ENCODE results near the gene ARHGDIA.
A peak's percentile ranks its signal among the peaks of the same experiment; 100 is the strongest.

The ARHGDIA gene

DNA sequence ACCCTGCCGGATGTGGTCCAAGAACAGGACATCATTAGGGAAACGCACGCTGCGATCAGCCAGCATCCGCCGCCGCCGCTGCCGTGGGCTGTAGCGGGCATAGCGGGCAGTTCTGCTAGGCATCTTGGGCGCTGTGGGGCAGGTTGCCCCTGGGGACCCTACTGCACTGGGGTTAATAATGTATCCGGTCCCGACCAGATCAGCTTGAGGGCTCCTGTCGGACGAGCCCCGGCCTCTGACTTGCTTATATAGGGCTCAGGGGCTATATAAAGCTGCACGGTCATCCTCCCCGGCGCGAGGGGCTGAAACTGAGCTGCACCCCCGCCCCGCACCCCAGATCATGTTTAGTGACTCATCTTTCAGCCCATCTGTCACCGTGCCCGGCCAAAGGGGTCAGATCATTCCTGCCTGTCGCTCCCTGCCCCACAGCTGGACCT lies 36.3 kb downstream of the ARHGDIA start, which contains the start of gene PPP1R27:
TSS of gene PPP1R27 (minus strand) at position 220 of the 437 bp plus-strand sequence. CDS start at position 123, 97 bp downstream.
- peaks cover 6% of the 10 kb centered on the region for H3K4me1 ChIP-seq
- no peaks in the 10 kb centered on the region for H3K9me3 ChIP-seq (ENCODE audit: control insufficient read depth, low read length)
- peak within 1 kb of the TSS; percentile 96 for H3K4me3 ChIP-seq (ENCODE audit: low read depth, low read length)
- H3K27ac ChIP-seq: peak within 1 kb of the TSS; percentile 82
- TF ChIP-seq, protein P1, sequence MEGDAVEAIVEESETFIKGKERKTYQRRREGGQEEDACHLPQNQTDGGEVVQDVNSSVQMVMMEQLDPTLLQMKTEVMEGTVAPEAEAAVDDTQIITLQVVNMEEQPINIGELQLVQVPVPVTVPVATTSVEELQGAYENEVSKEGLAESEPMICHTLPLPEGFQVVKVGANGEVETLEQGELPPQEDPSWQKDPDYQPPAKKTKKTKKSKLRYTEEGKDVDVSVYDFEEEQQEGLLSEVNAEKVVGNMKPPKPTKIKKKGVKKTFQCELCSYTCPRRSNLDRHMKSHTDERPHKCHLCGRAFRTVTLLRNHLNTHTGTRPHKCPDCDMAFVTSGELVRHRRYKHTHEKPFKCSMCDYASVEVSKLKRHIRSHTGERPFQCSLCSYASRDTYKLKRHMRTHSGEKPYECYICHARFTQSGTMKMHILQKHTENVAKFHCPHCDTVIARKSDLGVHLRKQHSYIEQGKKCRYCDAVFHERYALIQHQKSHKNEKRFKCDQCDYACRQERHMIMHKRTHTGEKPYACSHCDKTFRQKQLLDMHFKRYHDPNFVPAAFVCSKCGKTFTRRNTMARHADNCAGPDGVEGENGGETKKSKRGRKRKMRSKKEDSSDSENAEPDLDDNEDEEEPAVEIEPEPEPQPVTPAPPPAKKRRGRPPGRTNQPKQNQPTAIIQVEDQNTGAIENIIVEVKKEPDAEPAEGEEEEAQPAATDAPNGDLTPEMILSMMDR (IDR thresholded peaks at IDR 0.05): no peak
- H3K4me2 ChIP-seq (ENCODE audit: low read length): peak within 1 kb of the TSS; percentile 79
- no peak within 1 kb of the TSS for H2AFZ ChIP-seq
- H3K36me3 ChIP-seq (ENCODE audit: control insufficient read depth, insufficient read depth, low read length): no peaks in the 10 kb centered on the region
- no peak within 1 kb of the TSS for H3K9ac ChIP-seq
- no peaks in the 10 kb centered on the region for H3K27me3 ChIP-seq (ENCODE audit: control insufficient read depth, insufficient read depth, low read length)
- H3K79me2 ChIP-seq: peaks cover 8% of the 10 kb centered on the region

DNA sequence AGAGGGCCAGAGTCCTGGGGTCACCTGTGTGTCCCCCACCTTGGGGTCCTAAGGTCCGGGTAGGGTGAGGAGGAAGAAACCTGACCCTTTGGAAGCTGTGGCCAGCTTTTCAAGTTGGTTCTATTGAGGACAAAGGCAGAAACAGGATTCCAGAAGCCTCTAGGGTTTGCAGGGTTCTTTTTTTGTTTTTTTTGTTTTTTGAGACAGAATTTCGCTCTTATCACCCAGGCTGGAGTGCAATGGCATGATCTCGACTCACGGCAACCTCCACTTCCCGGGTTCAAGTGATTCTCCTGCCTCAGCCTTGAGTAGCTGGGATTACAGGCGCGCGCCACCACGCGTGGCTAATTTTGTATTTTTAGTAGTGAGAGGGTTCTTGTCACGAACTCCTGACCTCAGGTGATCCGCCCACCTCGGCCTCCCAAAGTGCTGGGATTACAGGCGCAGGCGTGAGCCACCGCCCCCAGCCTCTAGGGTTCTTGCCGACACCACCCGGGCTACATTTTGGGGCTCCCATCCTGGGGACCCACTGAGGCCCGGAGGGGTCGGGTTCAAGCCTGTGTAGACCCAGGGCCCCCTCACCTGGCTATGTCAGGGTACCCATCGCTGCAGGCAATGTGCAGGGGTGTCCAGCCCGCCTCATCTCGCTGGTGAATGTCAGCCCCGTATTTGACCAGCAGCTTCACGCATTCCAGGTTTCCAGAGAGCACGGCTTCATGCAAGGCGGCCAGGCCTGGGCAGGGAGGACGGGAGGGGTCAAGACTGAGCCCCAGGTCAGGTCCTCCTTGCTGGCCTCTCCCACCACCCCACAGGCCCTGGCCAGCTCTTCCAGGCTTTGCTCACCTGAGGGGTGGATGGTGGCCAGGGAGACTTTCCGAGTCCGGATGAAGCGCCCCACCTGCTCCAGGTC lies 37.0 kb downstream of the ARHGDIA start:
- Histone ChIP-seq H3K27me3 (ENCODE audit: control insufficient read depth, insufficient read depth, low read length) (no peaks in the 10 kb centered on the region), H3K4me3 (ENCODE audit: low read depth, low read length) (peak overlapping the region; percentile 96), H3K4me1 (peaks cover 6% of the 10 kb centered on the region), H3K36me3 (ENCODE audit: control insufficient read depth, insufficient read depth, low read length) (no peaks in the 10 kb centered on the region), H3K27ac (peak overlapping the region; percentile 82), H3K4me2 (ENCODE audit: low read length) (peak overlapping the region; percentile 79), H3K9ac (no peak overlapping the region), H3K79me2 (peaks cover 14% of the 10 kb centered on the region), H3K9me3 (ENCODE audit: control insufficient read depth, low read length) (no peaks in the 10 kb centered on the region), H2AFZ (peak overlapping the region; percentile 87)
- TF ChIP-seq, protein P1 (IDR thresholded peaks at IDR 0.05): no peak

DNA sequence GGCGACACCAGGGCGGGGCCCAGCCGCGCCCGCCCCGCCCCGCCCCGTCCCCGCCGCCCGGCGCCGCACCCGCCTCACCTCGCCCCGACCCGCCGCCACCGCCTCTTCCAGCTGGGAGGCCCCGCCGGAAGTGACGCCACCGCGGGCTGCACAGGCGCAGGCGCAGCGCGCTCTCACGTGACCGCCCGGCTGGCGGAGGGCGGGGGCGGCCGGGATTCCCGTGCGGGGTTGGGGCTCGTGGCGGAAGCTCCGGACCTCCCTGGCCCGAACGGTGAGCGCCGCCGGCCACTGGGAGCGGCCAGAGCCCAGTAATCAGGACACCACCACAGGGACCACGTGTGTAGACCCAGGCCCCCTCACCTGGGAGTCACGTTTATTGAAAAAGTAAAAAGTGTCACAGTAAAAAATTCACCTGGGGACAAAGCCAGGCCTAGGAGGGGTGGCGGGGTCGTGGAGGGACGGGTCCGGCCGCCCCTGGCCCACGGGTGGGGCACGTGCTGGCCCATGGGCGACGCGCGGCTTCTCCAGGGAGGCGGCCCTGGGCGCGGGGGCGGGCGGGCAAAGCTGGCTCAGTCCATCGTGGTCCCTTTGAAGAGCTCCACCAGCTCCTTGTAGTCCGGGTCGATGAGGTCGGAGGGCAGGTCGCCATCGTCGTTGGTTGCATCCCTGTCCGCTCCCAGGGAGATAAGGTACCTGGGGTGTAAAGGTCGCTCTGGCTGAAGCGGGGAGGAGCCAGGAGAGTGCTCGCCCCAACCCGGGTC lies 37.8 kb downstream of the ARHGDIA start, which contains the start of gene MCRIP1:
TSS of gene MCRIP1 (minus strand) at position 132 of the 761 bp plus-strand sequence. CDS start 8,785 bp downstream, outside the sequence.
- H3K27ac ChIP-seq: peak within 1 kb of the TSS; percentile 82
- peaks cover 19% of the 10 kb centered on the region for H3K79me2 ChIP-seq
- H3K9ac ChIP-seq: peak within 1 kb of the TSS; percentile 78
- H3K4me2 ChIP-seq (ENCODE audit: low read length): peak within 1 kb of the TSS; percentile 99
- H3K9me3 ChIP-seq (ENCODE audit: control insufficient read depth, low read length): no peaks in the 10 kb centered on the region
- peak within 1 kb of the TSS; percentile 96 for H3K4me3 ChIP-seq (ENCODE audit: low read depth, low read length)
- no peaks in the 10 kb centered on the region for H3K36me3 ChIP-seq (ENCODE audit: control insufficient read depth, insufficient read depth, low read length)
- TF ChIP-seq, protein P1 (IDR thresholded peaks at IDR 0.05): no peak
- peak within 1 kb of the TSS; percentile 87 for H2AFZ ChIP-seq
- peaks cover 6% of the 10 kb centered on the region for H3K4me1 ChIP-seq
- H3K27me3 ChIP-seq (ENCODE audit: control insufficient read depth, insufficient read depth, low read length): no peaks in the 10 kb centered on the region

DNA sequence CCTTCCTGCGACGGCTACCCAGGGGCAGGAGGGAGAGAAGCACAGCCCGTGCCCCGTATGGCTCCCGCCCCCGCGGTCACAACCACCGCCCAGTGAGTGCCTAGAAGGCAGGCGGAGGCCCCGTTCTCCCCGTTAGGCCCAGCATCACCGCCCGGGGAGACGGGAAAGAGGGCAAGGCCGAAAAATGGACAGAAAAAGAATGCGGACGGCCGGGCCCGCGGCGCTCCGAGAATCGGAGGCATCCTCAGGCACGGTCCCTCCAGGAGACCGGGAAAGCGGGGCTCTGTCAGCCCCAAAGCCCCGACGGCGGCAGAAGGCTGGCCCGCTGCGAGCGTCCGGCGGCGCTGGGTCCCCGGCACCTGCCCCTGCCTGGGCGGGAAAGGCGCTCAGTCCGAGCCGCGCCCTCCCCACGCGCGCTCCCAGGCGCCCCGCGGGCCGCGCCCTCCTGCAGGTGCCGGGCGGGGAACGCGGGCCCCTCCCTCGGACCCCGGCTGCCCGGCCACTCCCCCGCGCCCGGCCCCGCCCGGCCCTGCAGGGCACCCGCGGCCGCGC lies 38.5 kb downstream of the ARHGDIA start:
- Histone ChIP-seq H3K36me3 (ENCODE audit: control insufficient read depth, insufficient read depth, low read length) (no peaks in the 10 kb centered on the region), H3K4me3 (ENCODE audit: low read depth, low read length) (peak overlapping the region; percentile 75), H3K79me2 (peaks cover 26% of the 10 kb centered on the region), H2AFZ (peak overlapping the region; percentile 82), H3K4me2 (ENCODE audit: low read length) (peak overlapping the region; percentile 99), H3K27me3 (ENCODE audit: control insufficient read depth, insufficient read depth, low read length) (no peaks in the 10 kb centered on the region), H3K9me3 (ENCODE audit: control insufficient read depth, low read length) (no peaks in the 10 kb centered on the region), H3K4me1 (peaks cover 6% of the 10 kb centered on the region), H3K9ac (no peak overlapping the region), H3K27ac (peak overlapping the region; percentile 58)
- TF ChIP-seq, protein P1 (IDR thresholded peaks at IDR 0.05): no peak

Measured in parathyroid adenoma (tissue), 2 donors.